Trophoblast cell (in vitro differentiated cells and primary cell): ENCODE results near the gene OR6N2. TPM values are rescaled to one million over a fixed set of nuclear protein-coding genes. Genes with fewer than 3 reads are reported as not detected.

Source experiments
- DNase-seq, 2 donors: peaks; one replicate each; pipeline ENCODE4 v3.0.0-alpha.2; 2016
- H2AFZ ChIP-seq: 2 replicates; pipeline ENCODE4 v1.6.1; 2013; ENCODE audit warnings: low read length, moderate library complexity, mild to moderate bottlenecking; ENCODE audit not compliant: insufficient read depth, poor library complexity
- H2AK5ac ChIP-seq: 2 replicates; pipeline ENCODE4 v1.6.1; 2013; ENCODE audit warnings: mild to moderate bottlenecking, low read length
- H2BK120ac ChIP-seq: 2 replicates; pipeline ENCODE4 v1.6.1; 2013; ENCODE audit warnings: low read length, mild to moderate bottlenecking, moderate library complexity; ENCODE audit not compliant: insufficient read depth, poor library complexity
- H2BK12ac ChIP-seq: 2 replicates; pipeline ENCODE4 v1.6.1; 2013; ENCODE audit warnings: mild to moderate bottlenecking, low read length, moderate library complexity
- H2BK5ac ChIP-seq: 2 replicates; pipeline ENCODE4 v1.6.1; 2013; ENCODE audit warnings: low read length, low read depth, moderate library complexity, mild to moderate bottlenecking; ENCODE audit not compliant: poor library complexity
- H3K14ac ChIP-seq: 2 replicates; pipeline ENCODE4 v1.6.1; 2013; ENCODE audit warnings: mild to moderate bottlenecking, low read length
- H3K18ac ChIP-seq: 2 replicates; pipeline ENCODE4 v1.6.1; 2013; ENCODE audit warnings: mild to moderate bottlenecking, low read length
- H3K23ac ChIP-seq: 2 replicates; pipeline ENCODE4 v1.6.1; 2013; ENCODE audit warnings: low read length
- H3K27ac ChIP-seq: 2 replicates; pipeline ENCODE4 v1.5.1; 2013; ENCODE audit warnings: low read depth, mild to moderate bottlenecking, inconsistent platforms, low read length, moderate library complexity
- H3K27me3 ChIP-seq: 2 replicates; pipeline ENCODE4 v1.6.1; 2013; ENCODE audit warnings: inconsistent platforms, mild to moderate bottlenecking, low read length, moderate library complexity; ENCODE audit not compliant: insufficient read depth
- H3K36me3 ChIP-seq, 2 experiments: 1 replicate in 1 of 2; 2 replicates in 1 of 2; pipeline ENCODE4 v1.6.1; 2013; ENCODE audit warnings: low read length in 2 of 2, mild to moderate bottlenecking in 2 of 2, moderate library complexity in 1 of 2; ENCODE audit not compliant: insufficient read depth in 2 of 2, control insufficient read depth in 1 of 2
- H3K4ac ChIP-seq: 2 replicates; pipeline ENCODE4 v1.6.1; 2013; ENCODE audit warnings: low read depth, mild to moderate bottlenecking, low read length, moderate library complexity
- H3K4me1 ChIP-seq, 2 experiments: 1 replicate in 1 of 2; 2 replicates in 1 of 2; pipeline ENCODE4 v1.6.1; 2013; ENCODE audit warnings: low read length in 2 of 2, mild to moderate bottlenecking in 2 of 2, moderate library complexity in 1 of 2; ENCODE audit not compliant: insufficient read depth in 2 of 2, control insufficient read depth in 1 of 2
- H3K4me2 ChIP-seq: 2 replicates; pipeline ENCODE4 v1.6.1; 2013; ENCODE audit warnings: inconsistent platforms, mild to moderate bottlenecking, low read length, moderate library complexity
- H3K4me3 ChIP-seq: 2 replicates; pipeline ENCODE4 v1.5.1; 2013; ENCODE audit warnings: mild to moderate bottlenecking, low read depth, low read length, inconsistent platforms
- H3K79me1 ChIP-seq: one replicate; pipeline ENCODE4 v1.6.1; 2013; ENCODE audit warnings: low read length
- H3K79me2 ChIP-seq: 2 replicates; pipeline ENCODE4 v1.6.1; 2013; ENCODE audit warnings: low read length, mild to moderate bottlenecking; ENCODE audit not compliant: control insufficient read depth, insufficient read depth, poor library complexity
- H3K9ac ChIP-seq: 2 replicates; pipeline ENCODE4 v1.6.1; 2013; ENCODE audit warnings: mild to moderate bottlenecking, low read length
- H3K9me3 ChIP-seq: 2 replicates; pipeline ENCODE4 v1.6.1; 2013; ENCODE audit warnings: low read depth, mild to moderate bottlenecking, control low read depth, inconsistent platforms, low read length; ENCODE audit not compliant: insufficient read depth
- H4K12ac ChIP-seq: 2 replicates; pipeline ENCODE4 v1.6.1; 2013; ENCODE audit warnings: low read depth, mild to moderate bottlenecking, low read length, moderate library complexity
- H4K8ac ChIP-seq: 2 replicates; pipeline ENCODE4 v1.6.1; 2013; ENCODE audit warnings: low read depth, mild to moderate bottlenecking, low read length, moderate library complexity
- H4K91ac ChIP-seq: one replicate; pipeline ENCODE4 v1.6.1; 2013; ENCODE audit warnings: low read depth, mild to moderate bottlenecking, low read length, moderate library complexity
- WGBS: extraction: QIAGEN DNeasy Blood & Tissue Kit; methylation state at CpG from one replicate; pipeline ENCODE4 v1.1.7; 2013; ENCODE audit warnings: missing lambda C conversion rate; ENCODE audit not compliant: insufficient read length, insufficient coverage; ENCODE audit errors: extremely low coverage; 5-methylcytosine and 5-hydroxymethylcytosine counted together
- polyA plus RNA-seq: library from polyadenylated mRNA; stranded (reverse); fragments of 200-250 nt; gene quantifications from 2 replicates; pipeline ENCODE4 v1.2.3, GENCODE V29; 2013

OR6N2 gene, protein sequence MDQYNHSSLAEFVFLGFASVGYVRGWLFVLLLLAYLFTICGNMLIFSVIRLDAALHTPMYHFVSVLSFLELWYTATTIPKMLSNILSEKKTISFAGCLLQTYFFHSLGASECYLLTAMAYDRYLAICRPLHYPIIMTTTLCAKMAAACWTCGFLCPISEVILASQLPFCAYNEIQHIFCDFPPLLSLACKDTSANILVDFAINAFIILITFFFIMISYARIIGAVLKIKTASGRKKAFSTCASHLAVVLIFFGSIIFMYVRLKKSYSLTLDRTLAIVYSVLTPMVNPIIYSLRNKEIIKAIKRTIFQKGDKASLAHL
- polyA plus RNA-seq: not detected in 2 replicates

DNA sequence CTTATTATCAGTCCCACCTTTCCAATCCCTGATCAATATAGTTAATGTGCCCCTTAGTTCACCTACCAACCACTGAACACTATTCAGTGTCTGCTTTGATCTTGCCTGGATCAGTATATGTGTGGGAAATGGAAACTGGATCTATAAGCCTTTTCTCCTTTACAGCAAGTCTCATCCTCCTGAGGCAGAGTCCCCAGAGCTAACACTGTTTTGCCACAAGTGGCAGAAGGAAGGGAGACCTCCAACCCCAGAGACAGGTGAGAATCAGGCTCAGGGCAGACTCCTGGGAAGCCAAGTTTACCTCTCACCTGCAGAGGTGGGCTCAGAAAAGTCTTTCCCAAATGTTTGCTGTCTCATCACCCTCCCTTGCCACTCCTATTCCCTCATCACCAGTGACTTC is at the start of gene OR6N2:
Gene OR6N2, minus strand, starts transcription at position 101 of the 400 bp plus-strand sequence. CDS start 3,569 bp downstream, outside the sequence.
- Histone ChIP-seq H2AFZ (no peak within 1 kb of the TSS), H3K18ac (no peak within 1 kb of the TSS), H3K36me3 (no peaks in the 10 kb centered on the region), H2BK12ac (no peak within 1 kb of the TSS), H3K9me3 (no peaks in the 10 kb centered on the region), H4K8ac (no peak within 1 kb of the TSS), H3K4me3 (no peak within 1 kb of the TSS), H3K79me2 (no peaks in the 10 kb centered on the region), H3K23ac (no peak within 1 kb of the TSS), H2AK5ac (no peak within 1 kb of the TSS), H2BK120ac (no peak within 1 kb of the TSS), H3K27me3 (no peaks in the 10 kb centered on the region), H3K9ac (no peak within 1 kb of the TSS), H3K4ac (no peak within 1 kb of the TSS), H3K14ac (no peak within 1 kb of the TSS), H2BK5ac (no peak within 1 kb of the TSS), H4K12ac (no peak within 1 kb of the TSS), H4K91ac (no peak within 1 kb of the TSS), H3K4me1 (no peaks in the 10 kb centered on the region), H3K4me2 (no peak within 1 kb of the TSS), H3K79me1 (no peaks in the 10 kb centered on the region), H3K27ac (no peak within 1 kb of the TSS)
- DNase-seq: no peak

DNA sequence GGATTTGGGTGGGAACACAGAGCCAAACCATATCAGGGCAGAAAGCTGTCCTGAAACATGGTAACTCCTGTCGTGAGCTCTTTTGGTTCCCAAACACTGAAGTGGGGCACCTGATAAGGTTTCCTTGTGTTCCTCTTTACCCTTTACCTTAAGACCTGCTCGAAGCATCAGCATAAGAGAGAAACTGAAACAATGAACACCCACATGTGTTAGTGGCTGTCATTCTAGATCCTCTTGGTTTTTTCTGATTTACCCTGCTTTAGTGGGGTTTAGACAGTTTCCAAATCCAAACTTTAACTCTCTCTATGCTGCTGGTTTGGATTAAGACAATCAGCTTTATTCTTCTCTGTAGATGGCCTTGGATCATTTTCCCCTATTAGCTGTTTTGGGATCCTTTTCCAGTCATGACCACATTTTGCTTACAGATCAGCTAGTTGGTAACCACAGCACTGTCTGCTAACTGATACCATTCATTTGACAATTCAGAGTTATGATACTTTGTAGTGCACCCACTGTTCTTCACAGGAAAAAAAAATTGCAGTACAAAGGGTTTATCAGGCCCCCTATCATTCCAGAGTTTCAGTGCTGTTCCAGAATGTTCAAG is 49.2 kb upstream of the OR6N2 start:
- H3K4me1 ChIP-seq: no peaks in the 10 kb centered on the region
- DNase-seq: no peak
- H3K9me3 ChIP-seq: peaks cover 6% of the 10 kb centered on the region
- no peak overlapping the region for H2BK12ac ChIP-seq
- H3K36me3 ChIP-seq: no peaks in the 10 kb centered on the region
- no peak overlapping the region for H2BK5ac ChIP-seq
- H3K27ac ChIP-seq: no peak overlapping the region
- no peaks in the 10 kb centered on the region for H3K79me2 ChIP-seq
- H4K12ac ChIP-seq: no peak overlapping the region
- H3K4me3 ChIP-seq: no peak overlapping the region
- H3K27me3 ChIP-seq: no peaks in the 10 kb centered on the region
- H2AFZ ChIP-seq: no peak overlapping the region
- no peak overlapping the region for H3K4me2 ChIP-seq
- no peak overlapping the region for H3K14ac ChIP-seq
- H2BK120ac ChIP-seq: no peak overlapping the region
- no peak overlapping the region for H3K18ac ChIP-seq
- no peak overlapping the region for H4K91ac ChIP-seq
- no peak overlapping the region for H3K9ac ChIP-seq
- H3K4ac ChIP-seq: no peak overlapping the region
- H4K8ac ChIP-seq: no peak overlapping the region
- H3K79me1 ChIP-seq: no peaks in the 10 kb centered on the region
- no peak overlapping the region for H2AK5ac ChIP-seq
- no peak overlapping the region for H3K23ac ChIP-seq
- WGBS: no CpG with 5 or more reads among the region's 2 CpGs

DNA sequence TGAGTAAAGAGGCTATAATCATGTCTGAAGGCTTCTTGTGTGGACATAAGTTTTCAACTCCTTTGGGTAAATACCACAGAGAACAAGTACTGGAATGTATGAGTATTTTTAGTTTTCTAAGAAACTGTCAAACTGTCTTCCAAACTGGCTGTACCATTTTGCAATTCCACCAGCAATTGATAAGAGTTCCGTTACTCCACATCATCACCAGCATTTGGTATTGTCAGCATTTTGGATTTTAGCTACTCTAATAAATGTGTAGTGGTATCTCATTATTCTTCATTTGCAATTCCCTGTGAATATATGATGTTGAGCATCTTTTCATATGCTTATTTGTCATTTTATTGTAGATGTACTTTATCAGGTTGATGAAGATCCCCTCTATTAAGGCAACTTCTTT is 40.7 kb upstream of the OR6N2 start:
- Histone ChIP-seq H3K4ac (no peak overlapping the region), H4K91ac (no peak overlapping the region), H2BK120ac (no peak overlapping the region), H3K4me3 (no peak overlapping the region), H3K4me2 (no peak overlapping the region), H2BK5ac (no peak overlapping the region), H3K36me3 (no peaks in the 10 kb centered on the region), H4K8ac (no peak overlapping the region), H3K23ac (no peak overlapping the region), H3K79me2 (no peaks in the 10 kb centered on the region), H3K27me3 (no peaks in the 10 kb centered on the region), H2AFZ (no peak overlapping the region), H3K18ac (no peak overlapping the region), H2AK5ac (no peak overlapping the region), H3K4me1 (peaks cover 0 to 2% of the 10 kb centered on the region in 2 experiments), H3K27ac (no peak overlapping the region), H3K79me1 (no peaks in the 10 kb centered on the region), H4K12ac (no peak overlapping the region), H3K9ac (no peak overlapping the region), H3K9me3 (no peaks in the 10 kb centered on the region), H3K14ac (no peak overlapping the region), H2BK12ac (no peak overlapping the region)
- DNase-seq: no peak
- WGBS: no CpG with 5 or more reads among the region's 1 CpG

DNA sequence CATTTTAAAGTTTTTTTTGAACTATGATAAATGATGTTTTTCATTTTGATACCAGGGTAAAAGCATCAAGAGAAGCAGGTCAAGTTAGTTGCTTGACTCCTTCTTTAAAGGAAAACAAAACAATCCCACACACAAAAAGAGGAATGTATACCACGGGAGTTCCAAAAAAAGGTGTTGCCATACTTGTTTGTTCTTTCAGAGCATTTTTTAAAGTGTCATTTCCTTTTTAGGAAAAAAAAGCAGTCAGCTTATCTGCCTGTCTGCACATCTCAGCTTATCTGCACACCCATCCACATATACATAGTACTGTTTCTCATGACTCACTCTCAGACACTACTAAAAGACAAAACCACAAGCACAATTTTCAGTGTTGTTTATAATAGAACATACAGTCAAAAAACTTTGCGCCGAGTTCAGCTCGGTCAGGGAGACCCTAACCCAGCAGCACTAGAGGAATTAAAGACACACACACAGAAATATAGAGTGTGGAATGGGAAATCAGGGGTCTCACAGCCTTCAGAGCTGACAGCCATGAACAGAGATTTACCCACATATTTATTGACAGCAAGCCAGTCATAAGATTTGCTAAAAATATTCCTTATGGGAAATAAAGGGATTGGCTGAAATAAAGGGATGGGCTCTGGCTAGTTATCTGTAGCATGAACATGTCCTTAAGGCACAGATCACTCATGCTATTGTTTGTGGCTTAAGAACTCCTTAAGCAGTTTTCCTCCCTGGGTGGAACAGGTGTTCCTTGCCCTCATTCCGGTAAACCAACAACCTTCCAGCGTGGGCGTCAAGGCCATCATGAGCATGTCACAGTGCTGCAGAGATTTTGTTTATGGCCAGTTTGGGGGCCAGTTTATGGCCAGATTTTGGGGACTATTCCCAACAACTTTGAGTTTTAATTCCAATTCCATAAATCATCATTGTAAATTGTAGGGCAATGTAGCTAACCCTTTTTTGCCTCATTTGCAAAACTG is 38.7 kb upstream of the OR6N2 start:
- no peak overlapping the region for H4K8ac ChIP-seq
- WGBS: no CpG with 5 or more reads among the region's 7 CpGs
- H3K9me3 ChIP-seq: no peaks in the 10 kb centered on the region
- no peaks in the 10 kb centered on the region for H3K27me3 ChIP-seq
- H2BK120ac ChIP-seq: no peak overlapping the region
- H3K27ac ChIP-seq: no peak overlapping the region
- no peak overlapping the region for H3K9ac ChIP-seq
- H3K4me1 ChIP-seq: peaks cover 0 to 2% of the 10 kb centered on the region in 2 experiments
- H2BK5ac ChIP-seq: no peak overlapping the region
- H3K79me1 ChIP-seq: no peaks in the 10 kb centered on the region
- DNase-seq: peak in 1 of 2 donors; percentile 63
- no peak overlapping the region for H4K91ac ChIP-seq
- H3K23ac ChIP-seq: no peak overlapping the region
- no peak overlapping the region for H4K12ac ChIP-seq
- no peak overlapping the region for H2AFZ ChIP-seq
- no peaks in the 10 kb centered on the region for H3K79me2 ChIP-seq
- H3K14ac ChIP-seq: no peak overlapping the region
- no peak overlapping the region for H3K4me2 ChIP-seq
- no peak overlapping the region for H3K4me3 ChIP-seq
- no peak overlapping the region for H2AK5ac ChIP-seq
- H3K18ac ChIP-seq: no peak overlapping the region
- no peak overlapping the region for H3K4ac ChIP-seq
- H3K36me3 ChIP-seq: no peaks in the 10 kb centered on the region
- no peak overlapping the region for H2BK12ac ChIP-seq
